Adrenal gland (tissue), 5 donors: ENCODE results near the gene ZC3H12C.

Experiments
- POLR2A ChIP-seq, 2 donors: fragments of 450-650 bp; IDR thresholded peaks; one replicate each; pipeline ENCODE4 v1.6.1; 2017; ENCODE audit warnings: antibody characterized with exemption in 2 of 2, mild to moderate bottlenecking in 2 of 2, moderate library complexity in 1 of 2
- TF ChIP-seq, protein P1 (sequence below), 6 experiments: fragments of 450-650 bp in 4 of 6; fragments of 200-600 bp in 2 of 6; sonication (generic) in 1 of 6; IDR thresholded peaks; 1 replicate in 5 of 6; 2 replicates in 1 of 6; pipeline versions ENCODE4 v1.5.1 to v1.8.0; 2016 to 2021; ENCODE audit warnings: antibody characterized with exemption in 6 of 6, mild to moderate bottlenecking in 2 of 6, moderate library complexity in 1 of 6
- donor health status: DM: no; HTN: no; CAD: no.

DNA sequence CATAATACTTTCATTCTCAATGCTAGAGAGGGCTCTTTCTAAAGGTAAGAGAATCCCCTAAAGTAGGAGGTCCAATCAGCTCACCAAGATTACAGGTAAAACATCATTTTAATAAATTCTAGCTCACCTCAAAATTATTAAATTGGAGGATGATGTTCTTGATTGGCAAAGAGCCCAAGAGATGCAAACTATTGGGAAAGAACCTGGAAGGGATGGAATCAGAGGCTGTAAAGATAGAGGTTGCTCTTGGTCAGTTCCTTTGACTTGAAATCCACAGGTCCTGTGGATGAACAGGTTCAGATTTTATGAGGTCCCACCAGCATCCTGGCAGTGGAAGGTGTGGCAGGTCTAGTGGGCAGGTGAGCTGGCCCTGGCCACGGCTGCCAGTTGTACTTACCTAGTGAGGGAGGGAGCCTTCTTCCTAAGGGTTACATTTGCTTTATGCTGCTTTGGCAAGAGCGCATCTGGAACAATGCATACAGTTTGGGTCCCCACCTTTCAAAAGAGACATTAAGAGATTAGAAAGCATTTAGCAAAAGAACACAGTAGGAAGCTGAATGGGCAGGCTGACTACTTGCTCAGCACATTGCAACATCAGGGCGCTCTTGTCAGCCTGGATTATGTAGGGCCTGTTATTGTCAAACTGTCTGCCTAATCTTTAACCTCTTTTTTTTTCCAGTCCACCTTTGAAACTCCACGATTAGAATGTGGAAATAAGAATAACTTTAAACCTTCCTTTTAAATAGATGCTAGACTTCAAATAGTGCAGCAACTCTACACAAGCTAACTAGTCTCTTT is 106.2 kb downstream of the ZC3H12C start:
- TF ChIP-seq, protein P1, sequence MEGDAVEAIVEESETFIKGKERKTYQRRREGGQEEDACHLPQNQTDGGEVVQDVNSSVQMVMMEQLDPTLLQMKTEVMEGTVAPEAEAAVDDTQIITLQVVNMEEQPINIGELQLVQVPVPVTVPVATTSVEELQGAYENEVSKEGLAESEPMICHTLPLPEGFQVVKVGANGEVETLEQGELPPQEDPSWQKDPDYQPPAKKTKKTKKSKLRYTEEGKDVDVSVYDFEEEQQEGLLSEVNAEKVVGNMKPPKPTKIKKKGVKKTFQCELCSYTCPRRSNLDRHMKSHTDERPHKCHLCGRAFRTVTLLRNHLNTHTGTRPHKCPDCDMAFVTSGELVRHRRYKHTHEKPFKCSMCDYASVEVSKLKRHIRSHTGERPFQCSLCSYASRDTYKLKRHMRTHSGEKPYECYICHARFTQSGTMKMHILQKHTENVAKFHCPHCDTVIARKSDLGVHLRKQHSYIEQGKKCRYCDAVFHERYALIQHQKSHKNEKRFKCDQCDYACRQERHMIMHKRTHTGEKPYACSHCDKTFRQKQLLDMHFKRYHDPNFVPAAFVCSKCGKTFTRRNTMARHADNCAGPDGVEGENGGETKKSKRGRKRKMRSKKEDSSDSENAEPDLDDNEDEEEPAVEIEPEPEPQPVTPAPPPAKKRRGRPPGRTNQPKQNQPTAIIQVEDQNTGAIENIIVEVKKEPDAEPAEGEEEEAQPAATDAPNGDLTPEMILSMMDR (IDR thresholded peaks at IDR 0.05), result no peak
- no peak for TF ChIP-seq POLR2A (IDR thresholded peaks at IDR 0.05)
